Tibial artery (tissue), 4 donors: ENCODE results near the gene TOM1L2.

Source experiments
- DNase-seq, 2 donors: peaks; one replicate each; pipeline ENCODE4 v3.0.0-alpha.2; 2019
- H3K27ac ChIP-seq, 2 donors: fragments of 200-600 bp; sonication (generic) in 1 of 2; 1 replicate in 1 of 2; 2 replicates in 1 of 2; pipeline ENCODE4 v1.5.1; 2018 to 2019; ENCODE audit warnings: mild to moderate bottlenecking in 1 of 2
- H3K27me3 ChIP-seq, 2 donors: fragments of 200-600 bp; sonication (generic) in 1 of 2; one replicate each; pipeline versions ENCODE4 v1.5.1 to v1.6.0; 2016 to 2019
- H3K36me3 ChIP-seq, 3 donors: fragments of 200-600 bp; sonication (generic) in 2 of 3; one replicate each; pipeline ENCODE4 v1.5.1; 2016 to 2019; ENCODE audit warnings: mild to moderate bottlenecking in 2 of 3
- H3K4me1 ChIP-seq, 4 donors: fragments of 200-600 bp; sonication (generic) in 2 of 4; 1 replicate in 3 of 4; 2 replicates in 1 of 4; pipeline ENCODE4 v1.5.1; 2016 to 2019
- H3K4me3 ChIP-seq, 2 donors: fragments of 200-600 bp; sonication (generic) in 1 of 2; 1 replicate in 1 of 2; 2 replicates in 1 of 2; pipeline ENCODE4 v1.5.1; 2018 to 2019; ENCODE audit warnings: mild to moderate bottlenecking in 2 of 2
- H3K9me3 ChIP-seq, 3 donors: fragments of 200-600 bp; sonication (generic) in 1 of 3; one replicate each; pipeline ENCODE4 v1.5.1; 2016 to 2019
- CTCF ChIP-seq, 2 experiments: fragments of 200-600 bp in 1 of 2; fragments of 450-650 bp in 1 of 2; IDR thresholded peaks; one replicate each; pipeline ENCODE4 v1.5.1; 2017 to 2019; ENCODE audit warnings: antibody characterized with exemption in 2 of 2, mild to moderate bottlenecking in 1 of 2, moderate library complexity in 1 of 2
- intact Hi-C: fragments of 100-400 bp; cut with DNase I; formaldehyde crosslinking; loops from one replicate; pipeline ENCODE4 v1.15.0; 2023; ENCODE audit warnings: low total_unique reads

Gene TOM1L2

DNA sequence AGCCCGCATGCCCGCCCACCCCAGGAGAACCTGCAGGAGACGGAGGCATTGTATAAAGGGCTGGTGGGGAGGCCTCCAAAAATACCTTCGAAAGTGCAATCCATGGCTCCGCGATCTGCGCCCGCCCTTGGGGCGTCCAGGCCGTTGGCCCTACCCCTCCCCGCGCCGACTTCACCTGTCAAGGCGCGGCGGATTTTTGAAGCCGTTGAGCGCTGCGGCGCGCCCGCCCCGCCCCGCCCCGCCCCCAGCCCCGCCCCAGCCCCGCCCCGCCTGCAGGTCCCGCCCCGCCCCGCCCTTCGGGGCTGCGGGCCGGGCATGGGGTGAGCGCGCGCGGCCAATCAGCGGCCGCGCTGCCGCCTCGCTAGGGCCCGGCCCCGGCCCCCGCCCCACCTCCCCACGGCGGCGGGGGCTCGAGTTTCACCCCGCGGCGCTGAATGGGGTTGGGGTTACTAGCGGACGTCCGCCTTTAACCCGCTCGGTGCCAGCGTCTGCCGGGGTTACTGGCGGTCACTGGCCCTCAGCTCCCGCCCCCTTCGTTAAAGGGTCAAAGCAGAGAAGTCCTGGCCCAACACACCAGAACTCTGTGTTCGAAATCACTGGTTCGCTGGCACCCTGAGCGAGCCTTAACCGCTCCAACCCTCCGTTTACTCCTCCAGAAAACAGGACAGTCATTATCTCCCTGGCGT is 148.6 kb downstream of the TOM1L2 start:
- Histone ChIP-seq H3K36me3 (peaks cover 12 to 29% (median 16%) of the 10 kb centered on the region in 3 donors), H3K27ac (peak overlapping the region; percentile 78 to 92), H3K4me3 (peak overlapping the region; percentile 64), H3K27me3 (no peaks in the 10 kb centered on the region), H3K9me3 (no peaks in the 10 kb centered on the region), H3K4me1 (peaks cover 5 to 87% (median 53%) of the 10 kb centered on the region in 4 donors)
- intact Hi-C loops: no loop called here
- no peak for TF ChIP-seq CTCF (IDR thresholded peaks at IDR 0.05)
- peak; percentile 84 to 96 for DNase-seq

DNA sequence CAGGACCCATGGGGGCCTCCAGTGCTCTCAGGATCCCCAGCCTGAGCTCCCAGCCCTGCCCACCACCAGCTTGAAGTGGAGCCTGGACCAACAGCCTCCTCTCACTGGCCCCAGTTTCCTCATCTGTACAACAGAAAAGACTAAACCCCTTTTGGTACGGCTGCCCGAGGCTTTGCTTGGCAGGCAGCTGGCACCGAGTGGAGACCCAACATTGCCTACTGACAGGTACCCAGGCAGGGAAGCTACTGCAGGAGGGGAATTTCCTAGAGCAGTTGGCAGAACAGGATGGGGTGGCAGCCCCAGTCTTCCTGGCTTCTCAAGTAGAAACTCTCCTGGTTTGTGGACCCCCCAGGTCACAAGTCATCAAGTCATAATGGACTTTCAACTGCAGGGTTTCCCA is 149.6 kb downstream of the TOM1L2 start:
- Histone ChIP-seq H3K9me3 (no peaks in the 10 kb centered on the region), H3K36me3 (peaks cover 15 to 39% (median 17%) of the 10 kb centered on the region in 3 donors), H3K27ac (peak overlapping the region; percentile 58 to 69), H3K27me3 (no peaks in the 10 kb centered on the region), H3K4me1 (peaks cover 5 to 89% (median 59%) of the 10 kb centered on the region in 4 donors), H3K4me3 (peak overlapping the region; percentile 64)
- intact Hi-C loops: no loop called here
- TF ChIP-seq CTCF (IDR thresholded peaks at IDR 0.05): no peak
- DNase-seq: no peak

DNA sequence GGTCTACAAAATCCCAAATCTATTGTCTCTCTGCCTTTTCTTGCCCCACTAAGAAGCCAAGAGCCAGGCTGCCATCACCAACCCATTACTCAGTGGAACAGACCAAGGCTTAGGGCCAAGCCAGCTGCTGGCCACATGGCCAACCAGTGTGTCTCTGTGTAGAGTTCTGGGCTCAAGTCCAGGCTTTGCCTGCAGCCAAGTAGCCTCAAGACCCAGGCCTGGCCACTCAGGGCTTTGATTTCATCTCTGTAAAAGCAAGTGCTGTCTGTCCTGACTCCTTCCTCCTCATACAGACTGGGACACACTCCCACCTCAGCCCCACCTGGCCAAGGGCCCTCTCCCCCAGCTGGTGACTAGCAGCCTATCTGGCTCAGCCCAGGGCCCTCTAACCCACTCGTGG is 150.0 kb downstream of the TOM1L2 start:
- Histone ChIP-seq H3K27me3 (no peaks in the 10 kb centered on the region), H3K9me3 (no peaks in the 10 kb centered on the region), H3K27ac (peak overlapping the region; percentile 58 to 69), H3K4me3 (peak overlapping the region; percentile 64), H3K4me1 (peaks cover 5 to 84% (median 59%) of the 10 kb centered on the region in 4 donors), H3K36me3 (peaks cover 17 to 39% (median 18%) of the 10 kb centered on the region in 3 donors)
- DNase-seq: peak; percentile 88 to 91
- no peak for TF ChIP-seq CTCF (IDR thresholded peaks at IDR 0.05)
- intact Hi-C loops: no loop called here

DNA sequence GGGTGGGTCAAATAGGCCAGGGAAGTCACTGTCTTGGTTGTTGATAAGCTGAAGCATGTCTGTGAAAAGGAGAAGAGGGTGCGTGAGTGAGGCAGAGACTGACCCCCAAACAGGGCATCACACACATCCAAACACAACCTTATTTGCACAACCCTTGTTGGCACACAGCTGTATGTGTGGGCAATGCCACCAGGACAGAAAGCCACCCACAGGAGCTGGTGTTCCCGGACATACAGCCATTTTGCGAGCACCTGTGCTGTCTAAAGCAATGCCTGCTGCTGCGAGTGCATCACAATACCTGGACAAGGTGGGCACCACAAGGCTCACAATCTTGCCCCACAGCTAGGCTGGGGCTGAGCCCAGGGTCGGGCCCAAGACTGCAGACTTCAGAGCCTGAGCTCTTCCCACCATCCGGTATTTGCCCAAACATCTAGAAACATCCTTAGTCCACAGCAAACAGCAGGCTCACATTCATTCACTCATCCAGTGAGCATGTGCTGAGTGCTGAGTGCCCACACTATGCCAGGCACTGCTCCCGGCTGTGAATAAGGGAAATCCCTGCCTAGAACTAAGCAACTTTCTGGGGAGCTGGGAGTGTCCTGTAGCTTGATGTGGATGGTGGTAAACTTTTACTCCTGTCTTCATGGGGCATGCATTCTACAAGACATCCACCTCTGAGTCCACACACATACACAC is 151.6 kb downstream of the TOM1L2 start:
- no peaks in the 10 kb centered on the region for H3K9me3 ChIP-seq
- no peak for DNase-seq
- no peak for TF ChIP-seq CTCF (IDR thresholded peaks at IDR 0.05)
- no peaks in the 10 kb centered on the region for H3K27me3 ChIP-seq
- H3K4me3 ChIP-seq: no peak overlapping the region
- intact Hi-C loops: no loop called here
- H3K4me1 ChIP-seq: peaks cover under 1 to 73% (median 53%) of the 10 kb centered on the region in 4 donors
- no peak overlapping the region for H3K27ac ChIP-seq
- H3K36me3 ChIP-seq: peaks cover 17 to 53% (median 28%) of the 10 kb centered on the region in 3 donors

GRCh38 chr17:17820046-17820445 is 152.2 kb downstream of the TOM1L2 start:
- H3K36me3 ChIP-seq: peaks cover 17 to 58% (median 28%) of the 10 kb centered on the region in 3 donors
- no peak overlapping the region for H3K4me3 ChIP-seq
- H3K9me3 ChIP-seq: no peaks in the 10 kb centered on the region
- intact Hi-C loops: no loop called here
- TF ChIP-seq CTCF (IDR thresholded peaks at IDR 0.05): no peak
- H3K27ac ChIP-seq: no peak overlapping the region
- no peaks in the 10 kb centered on the region for H3K27me3 ChIP-seq
- peaks cover 0 to 74% (median 55%) of the 10 kb centered on the region in 4 donors for H3K4me1 ChIP-seq
- no peak for DNase-seq
